Ishikawa (cell line): ENCODE data around the gene MACROH2A2.

Experiments used
- CEBPB ChIP-seq: IDR thresholded peaks from 2 replicates; pipeline ENCODE4 v1.6.1; 2012
- CREB1 ChIP-seq: IDR thresholded peaks from 2 replicates; pipeline ENCODE4 v1.6.1; 2012; ENCODE audit warnings: low read depth
- EGR1 ChIP-seq: IDR thresholded peaks from 2 replicates; pipeline ENCODE4 v1.6.1; 2012
- EP300 ChIP-seq: IDR thresholded peaks from 2 replicates; pipeline ENCODE4 v1.6.1; 2012; ENCODE audit warnings: borderline replicate concordance
- NFIC ChIP-seq: IDR thresholded peaks from 2 replicates; pipeline ENCODE4 v1.6.1; 2012
- REST ChIP-seq: IDR thresholded peaks from 2 replicates; pipeline ENCODE4 v1.6.1; 2012; ENCODE audit warnings: low read depth, mild to moderate bottlenecking
- TAF1 ChIP-seq: IDR thresholded peaks from 2 replicates; pipeline ENCODE4 v1.6.1; 2012; ENCODE audit warnings: low read depth, mild to moderate bottlenecking
- USF1 ChIP-seq: IDR thresholded peaks from 2 replicates; pipeline ENCODE4 v1.6.1; 2012
- YY1 ChIP-seq: IDR thresholded peaks from 2 replicates; pipeline ENCODE4 v1.6.1; 2012; ENCODE audit warnings: low read depth

- no peak for TF ChIP-seq EGR1
- no peak for TF ChIP-seq NFIC
- no peak for TF ChIP-seq CEBPB
- no peak for TF ChIP-seq EP300
- TF ChIP-seq REST, result no peak
- TF ChIP-seq USF1, result no peak
- TF ChIP-seq TAF1, result no peak
- TF ChIP-seq YY1, result no peak
- TF ChIP-seq CREB1, result no peak
Observed at GRCh38 chr10:70088308-70088698, 35.7 kb downstream of the MACROH2A2 start.
